Measurements from ENCODE around the gene DCUN1D2.

Gene DCUN1D2

DNA sequence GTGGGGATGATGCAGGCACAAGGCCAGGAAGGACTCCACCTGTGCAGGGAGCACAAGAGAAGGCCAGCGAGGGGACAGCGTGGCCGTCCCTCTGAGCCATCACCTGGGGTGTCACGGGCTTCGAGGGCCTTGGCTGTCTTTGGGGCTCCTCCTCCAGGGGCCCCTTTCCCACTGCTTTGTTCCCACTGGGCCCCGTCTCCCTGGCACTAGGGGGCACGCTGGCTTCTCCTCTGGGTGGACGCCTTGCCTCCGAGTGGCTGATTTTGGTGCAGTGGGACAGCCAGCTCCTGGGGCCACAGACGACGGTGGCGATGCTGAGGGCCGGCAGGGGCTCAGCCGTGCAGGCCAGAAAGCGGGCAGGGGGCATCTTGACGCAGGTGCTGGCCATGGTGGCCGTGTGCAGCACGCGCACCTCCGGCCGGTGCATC is 83.4 kb downstream of the DCUN1D2 start:
- DNase-seq (ENCODE audit: low read depth), result no peak

DNA sequence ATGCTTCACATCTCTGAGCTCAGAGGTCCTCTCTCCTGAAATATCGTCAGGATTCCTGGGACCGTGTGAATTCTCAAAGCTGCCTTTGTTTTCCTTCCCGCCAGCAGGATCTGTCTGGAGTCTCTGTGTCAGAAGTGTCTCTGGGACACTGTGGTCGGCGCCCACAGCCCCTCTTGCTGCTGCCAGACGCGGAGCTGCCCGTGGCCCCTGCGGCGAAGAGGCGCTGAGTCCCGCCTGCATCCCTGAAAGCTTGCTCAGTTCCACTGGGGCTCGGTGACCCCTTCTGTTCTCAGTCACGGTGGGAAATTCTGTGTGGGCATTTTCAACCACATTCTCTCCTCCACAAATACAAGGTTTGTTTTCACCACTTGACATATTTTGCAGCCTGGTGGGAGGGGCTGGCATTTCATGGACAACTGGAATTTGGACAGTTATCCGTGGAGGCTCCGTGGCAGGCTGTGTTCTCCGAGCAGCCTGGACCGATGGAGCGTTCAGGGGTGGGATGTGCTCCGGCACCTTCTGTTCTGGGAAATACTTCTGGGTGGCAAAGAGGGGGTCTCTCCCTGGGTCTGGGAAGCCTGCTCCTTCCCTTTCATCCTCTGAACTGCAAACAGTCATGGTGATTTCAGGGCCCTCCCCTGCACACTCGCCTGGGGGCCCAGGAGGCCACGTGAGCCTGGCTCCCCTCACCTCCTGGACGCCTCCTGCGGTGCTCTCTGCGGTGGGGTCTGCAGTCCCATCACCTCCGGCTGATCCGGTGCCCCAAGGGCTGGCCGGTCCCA is 84.0 kb downstream of the DCUN1D2 start:
- no peak for DNase-seq (ENCODE audit: low read depth)

Measured in CMK (cell line).